Measurements from ENCODE around the gene SLC16A5. TPM values are rescaled to one million over a fixed set of nuclear protein-coding genes. Genes with fewer than 3 reads are reported as not detected.

The SLC16A5 gene
- total and polyA plus RNA-seq, 12 donors = 0.77 to 3.9 (median 1.7) TPM

DNA sequence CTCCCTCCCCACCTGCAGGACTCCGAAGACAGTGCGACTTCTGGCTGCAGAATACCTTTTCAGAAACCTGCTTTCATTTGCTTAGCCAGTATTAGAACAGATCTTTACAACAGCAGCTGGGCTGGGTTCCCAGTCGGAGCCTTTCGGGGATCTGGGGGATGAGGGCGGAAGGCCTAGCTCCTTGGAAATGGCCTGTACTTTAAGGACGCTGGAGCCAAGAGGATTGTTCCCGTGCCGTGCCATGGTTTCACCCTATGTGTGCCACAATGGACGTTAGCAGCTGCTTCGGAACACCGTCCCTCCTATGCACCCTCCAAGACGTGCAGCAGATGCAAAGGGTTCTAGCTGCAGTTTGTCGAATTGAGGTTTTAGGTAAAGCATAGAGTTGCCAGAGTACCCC is 24.6 kb upstream of the SLC16A5 start:
- H3K9me3 ChIP-seq (replicated peaks in 1 of 3) = no peaks in the 10 kb centered on the region
- no peaks in the 10 kb centered on the region for H3K27me3 ChIP-seq
- DNase-seq = no peak
- no peaks in the 10 kb centered on the region for H3K4me1 ChIP-seq (replicated peaks in 1 of 2)
- 90 to 93% (median 91%) methylated on average over 5 to 13 of the region's 13 CpGs for WGBS, 4 donors
- peaks cover 0 to 53% of the 10 kb centered on the region in 2 donors for H3K36me3 ChIP-seq (replicated peaks in 1 of 2)
- no peak overlapping the region for H3K4me3 ChIP-seq
- intact Hi-C loops (cut with DNase I) = loop anchor here in 1 of 2 donors (5.0 to 10.0 kb wide), 2 partner anchors 44 to 58 kb away; partner anchors contain the start of gene ARMC7
- no peak overlapping the region for H3K27ac ChIP-seq
- TF ChIP-seq CTCF (IDR thresholded peaks at IDR 0.05) (no peak), POLR2A (IDR thresholded peaks at IDR 0.05) (no peak)

DNA sequence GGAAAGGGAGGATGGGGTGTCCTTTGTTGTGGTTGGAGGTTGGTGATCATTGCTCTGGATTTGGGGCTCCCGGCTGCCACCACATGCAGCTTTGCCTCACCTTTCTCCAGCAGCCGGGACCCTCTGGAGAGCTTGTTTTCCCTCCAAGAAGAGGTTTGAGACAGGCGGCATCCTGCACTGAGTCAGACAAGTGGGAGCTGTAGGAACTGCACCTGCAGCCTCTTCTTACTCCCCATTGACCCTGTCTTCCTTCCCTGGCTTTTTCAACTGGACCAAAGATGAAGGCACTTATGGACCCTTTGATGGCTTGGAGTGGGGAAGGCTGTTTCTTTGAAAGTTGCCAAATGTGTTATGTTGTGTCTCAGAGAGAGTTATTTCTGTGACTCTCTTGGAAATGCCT is 24.1 kb upstream of the SLC16A5 start:
- 86 to 100% (median 93%) methylated on average over 1 to 3 of the region's 3 CpGs for WGBS, 4 donors
- no peak for TF ChIP-seq POLR2A (IDR thresholded peaks at IDR 0.05)
- no peak for TF ChIP-seq CTCF (IDR thresholded peaks at IDR 0.05)
- no peaks in the 10 kb centered on the region for H3K27me3 ChIP-seq
- H3K27ac ChIP-seq = no peak overlapping the region
- no peak overlapping the region for H3K4me3 ChIP-seq
- DNase-seq = no peak
- no peaks in the 10 kb centered on the region for H3K4me1 ChIP-seq (replicated peaks in 1 of 2)
- intact Hi-C loops (cut with DNase I) = loop anchor here in 1 of 2 donors (5.0 to 10.0 kb wide), 2 partner anchors 44 to 59 kb away; partner anchors contain the start of gene ARMC7
- no peaks in the 10 kb centered on the region for H3K9me3 ChIP-seq (replicated peaks in 1 of 3)
- peaks cover 0 to 53% of the 10 kb centered on the region in 2 donors for H3K36me3 ChIP-seq (replicated peaks in 1 of 2)

GRCh38 chr17:75064040-75064439 is 23.7 kb upstream of the SLC16A5 start:
- WGBS, 4 donors = 91 to 96% (median 94%) methylated on average over 9 to 11 of the region's 11 CpGs
- H3K4me1 ChIP-seq (replicated peaks in 1 of 2) = no peaks in the 10 kb centered on the region
- H3K27me3 ChIP-seq = no peaks in the 10 kb centered on the region
- TF ChIP-seq POLR2A (IDR thresholded peaks at IDR 0.05) = no peak
- H3K4me3 ChIP-seq = no peak overlapping the region
- H3K9me3 ChIP-seq (replicated peaks in 1 of 3) = no peaks in the 10 kb centered on the region
- intact Hi-C loops (cut with DNase I) = loop anchor here in 1 of 2 donors (5.0 to 10.0 kb wide), 2 partner anchors 43 to 59 kb away; partner anchors contain the start of gene ARMC7
- peaks cover 0 to 53% of the 10 kb centered on the region in 2 donors for H3K36me3 ChIP-seq (replicated peaks in 1 of 2)
- no peak for DNase-seq
- H3K27ac ChIP-seq = no peak overlapping the region

GRCh38 chr17:75064460-75064859 is 23.3 kb upstream of the SLC16A5 start:
- intact Hi-C loops (cut with DNase I) = loop anchor here in 1 of 2 donors (5.0 to 10.0 kb wide), 2 partner anchors 43 to 60 kb away; partner anchors contain the start of gene ARMC7
- no peaks in the 10 kb centered on the region for H3K27me3 ChIP-seq
- no peaks in the 10 kb centered on the region for H3K9me3 ChIP-seq (replicated peaks in 1 of 3)
- peaks cover 0 to 50% of the 10 kb centered on the region in 2 donors for H3K36me3 ChIP-seq (replicated peaks in 1 of 2)
- 90 to 93% (median 91%) methylated on average over 8 of the region's 8 CpGs for WGBS, 4 donors
- H3K27ac ChIP-seq = no peak overlapping the region
- TF ChIP-seq POLR2A (IDR thresholded peaks at IDR 0.05) (no peak), CTCF (IDR thresholded peaks at IDR 0.05) (no peak)
- no peaks in the 10 kb centered on the region for H3K4me1 ChIP-seq (replicated peaks in 1 of 2)
- no peak for DNase-seq
- no peak overlapping the region for H3K4me3 ChIP-seq
